SU-DHL-6 (cell line): Measurements from ENCODE around the gene PLCE1.

Source experiments
- H2AFZ ChIP-seq: fragments of 200-600 bp; sonication (generic); 2 replicates; pipeline ENCODE4 v1.6.1; 2014; ENCODE audit warnings: low read depth, mild to moderate bottlenecking, moderate library complexity, mixed read lengths, antibody characterized with exemption, low read length; ENCODE audit not compliant: severe bottlenecking
- H3F3A ChIP-seq: fragments of 200-600 bp; shearing (Covaris generic); 2 replicates; pipeline ENCODE4 v1.6.0; 2016; ENCODE audit warnings: antibody characterized with exemption, mild to moderate bottlenecking; ENCODE audit not compliant: insufficient read depth
- H3K27ac ChIP-seq: fragments of 200-600 bp; sonication (generic); 2 replicates; pipeline ENCODE4 v1.5.1; 2016; ENCODE audit warnings: low read depth, mild to moderate bottlenecking, low read length, moderate library complexity, mixed read lengths
- H3K27me3 ChIP-seq: fragments of 200-600 bp; sonication (generic), shearing (Covaris generic); 2 replicates; pipeline ENCODE4 v1.6.0; 2014; ENCODE audit warnings: mild to moderate bottlenecking, low read length
- H3K36me3 ChIP-seq: fragments of 200-600 bp; sonication (generic); 2 replicates; pipeline ENCODE4 v1.6.1; 2014; ENCODE audit warnings: mild to moderate bottlenecking, low read length, mixed read lengths
- H3K4me2 ChIP-seq: fragments of 300-600, 200-600 bp; shearing (Covaris generic), sonication (generic); 2 replicates; pipeline ENCODE4 v1.6.0; 2014; ENCODE audit warnings: low read length, low read depth, mild to moderate bottlenecking; ENCODE audit not compliant: poor library complexity, severe bottlenecking
- H3K4me3 ChIP-seq: fragments of 200-600 bp; sonication (generic); 2 replicates; pipeline ENCODE4 v1.5.1; 2014; ENCODE audit warnings: antibody characterized with exemption, low read length, mild to moderate bottlenecking, mixed read lengths; ENCODE audit not compliant: insufficient read depth, poor library complexity, severe bottlenecking
- H3K79me2 ChIP-seq: fragments of 200-600 bp; sonication (generic); 2 replicates; pipeline ENCODE4 v1.6.1; 2014; ENCODE audit warnings: mild to moderate bottlenecking, low read length, moderate library complexity; ENCODE audit not compliant: insufficient read depth
- H3K9ac ChIP-seq: fragments of 200-600 bp; sonication (generic); 2 replicates; pipeline ENCODE4 v1.7.0; 2014; ENCODE audit warnings: mild to moderate bottlenecking, low read length
- H3K9me2 ChIP-seq: fragments of 200-600 bp; sonication (generic); replicated peaks from 2 replicates; pipeline ENCODE4 v1.6.1; 2014; ENCODE audit warnings: low read length; ENCODE audit not compliant: insufficient read depth
- H3K9me3 ChIP-seq: fragments of 200-600 bp; sonication (generic); 2 replicates; pipeline ENCODE4 v1.6.1; 2014; ENCODE audit warnings: low read length, mixed read lengths; ENCODE audit not compliant: insufficient read depth
- H4K20me1 ChIP-seq: fragments of 200-600 bp; sonication (generic); 2 replicates; pipeline ENCODE4 v1.6.1; 2014; ENCODE audit warnings: low read depth, mild to moderate bottlenecking, antibody characterized with exemption, low read length, moderate library complexity, mixed read lengths
- CTCF ChIP-seq: fragments of 200-600 bp; sonication (generic); IDR thresholded peaks from one replicate; pipeline ENCODE4 v1.5.1; 2017; ENCODE audit warnings: antibody characterized with exemption, mild to moderate bottlenecking, low read length, moderate library complexity; ENCODE audit not compliant: insufficient read depth, poor library complexity, severe bottlenecking
- EZH2phosphoT487 ChIP-seq: fragments of 200-600 bp; sonication (generic), shearing (Covaris generic); conservative IDR thresholded peaks from 2 replicates; pipeline ENCODE4 v1.6.1; 2018; ENCODE audit warnings: mild to moderate bottlenecking, antibody characterized with exemption, low read length, moderate library complexity, mixed read lengths

The PLCE1 gene

GRCh38 chr10:93995598-93996271 lies 2.0 kb downstream of the PLCE1 start:
- no peak overlapping the region for H3K4me3 ChIP-seq
- no peaks in the 10 kb centered on the region for H4K20me1 ChIP-seq
- no peak overlapping the region for H3K4me2 ChIP-seq
- no peaks in the 10 kb centered on the region for H3K79me2 ChIP-seq
- H3K9me3 ChIP-seq: no peaks in the 10 kb centered on the region
- H3K9ac ChIP-seq: no peak overlapping the region
- H3K27ac ChIP-seq: no peak overlapping the region
- no peaks in the 10 kb centered on the region for H3K27me3 ChIP-seq
- no peak for TF ChIP-seq EZH2phosphoT487
- TF ChIP-seq CTCF: no peak
- H2AFZ ChIP-seq: no peak overlapping the region
- H3F3A ChIP-seq: no peaks in the 10 kb centered on the region
- H3K9me2 ChIP-seq: no peaks in the 10 kb centered on the region
- H3K36me3 ChIP-seq: no peaks in the 10 kb centered on the region

- TF ChIP-seq CTCF (no peak), EZH2phosphoT487 (no peak)
- no peak overlapping the region for H2AFZ ChIP-seq
- H3K27ac ChIP-seq: no peak overlapping the region
- no peak overlapping the region for H3K9ac ChIP-seq
- H3K4me2 ChIP-seq: no peak overlapping the region
- no peaks in the 10 kb centered on the region for H3K9me2 ChIP-seq
- H3F3A ChIP-seq: no peaks in the 10 kb centered on the region
- H4K20me1 ChIP-seq: no peaks in the 10 kb centered on the region
- no peaks in the 10 kb centered on the region for H3K9me3 ChIP-seq
- no peak overlapping the region for H3K4me3 ChIP-seq
- H3K36me3 ChIP-seq: no peaks in the 10 kb centered on the region
- no peaks in the 10 kb centered on the region for H3K27me3 ChIP-seq
- H3K79me2 ChIP-seq: no peaks in the 10 kb centered on the region
Measured at GRCh38 chr10:93996551-93996950, 2.8 kb downstream of the PLCE1 start.

- Histone ChIP-seq H3K4me2 (no peak overlapping the region), H3F3A (no peaks in the 10 kb centered on the region), H4K20me1 (no peaks in the 10 kb centered on the region), H3K4me3 (no peak overlapping the region), H3K27me3 (no peaks in the 10 kb centered on the region), H2AFZ (no peak overlapping the region), H3K36me3 (no peaks in the 10 kb centered on the region), H3K9me3 (no peaks in the 10 kb centered on the region), H3K27ac (no peak overlapping the region), H3K79me2 (no peaks in the 10 kb centered on the region), H3K9ac (no peak overlapping the region), H3K9me2 (no peaks in the 10 kb centered on the region)
- TF ChIP-seq EZH2phosphoT487 (no peak), CTCF (no peak)
Measured at GRCh38 chr10:93997546-93997945, 3.8 kb downstream of the PLCE1 start.
